PC-3 (cell line): Measurements from ENCODE around the gene NEGR1. TPM values are rescaled to one million over a fixed set of nuclear protein-coding genes. Genes with fewer than 3 reads are reported as not detected.

Experiments
- ATAC-seq: fragments of 200-7000 bp; cut with Tn5 transposase; 2 replicates; pipeline ENCODE4 v1.9.1; 2020; ENCODE audit warnings: mild to moderate bottlenecking, moderate library complexity
- BruUV-seq: library from RNA; stranded (reverse); fragments of 400-500 nt; replicated peaks from 2 replicates; lab custom pipeline; 2021; lab: Mats Ljungman, UMichigan
- CTCF ChIA-PET: fragments of 300-600 bp; sonication (Branson Sonifier 250); formaldehyde crosslinking; loops from one replicate; lab custom pipeline; 2022; ENCODE audit warnings: antibody characterized with exemption; lab: Charles Lee
- POLR2A ChIA-PET: fragments of 300-600 bp; sonication (Branson Sonifier 250); formaldehyde crosslinking; loops from one replicate; lab custom pipeline; 2022; ENCODE audit warnings: antibody characterized with exemption; ENCODE audit not compliant: unreplicated experiment; lab: Charles Lee
- DNase-seq: peaks from one replicate; pipeline ENCODE4 v3.0.0-alpha.2; 2015
- H2AFZ ChIP-seq: fragments of 300-600 bp; sonication (generic); 2 replicates; pipeline ENCODE4 v1.6.0; 2016; ENCODE audit warnings: antibody characterized with exemption, low read length
- H3F3A ChIP-seq: fragments of 300-600 bp; sonication (generic); one replicate; pipeline ENCODE4 v1.6.0; 2017; ENCODE audit warnings: antibody characterized with exemption, low read length, control low read depth, mild to moderate bottlenecking; ENCODE audit not compliant: unreplicated experiment
- H3K27ac ChIP-seq: fragments of 300-600 bp; sonication (generic); 2 replicates; pipeline ENCODE4 v1.5.1; 2016; ENCODE audit warnings: mild to moderate bottlenecking, low read length
- H3K27me3 ChIP-seq: fragments of 300-600 bp; sonication (generic); 2 replicates; pipeline ENCODE4 v1.6.1; 2016; ENCODE audit warnings: low read length, mixed read lengths
- H3K36me3 ChIP-seq: fragments of 300-600 bp; sonication (generic); 2 replicates; pipeline ENCODE4 v1.6.1; 2016; ENCODE audit warnings: low read depth, mixed run types, low read length, mixed read lengths
- H3K4me1 ChIP-seq: fragments of 300-600 bp; sonication (generic); 2 replicates; pipeline ENCODE4 v1.5.1; 2016; ENCODE audit warnings: low read length; ENCODE audit not compliant: insufficient read depth
- H3K4me2 ChIP-seq: fragments of 300-600 bp; sonication (generic); 2 replicates; pipeline ENCODE4 v1.6.0; 2016; ENCODE audit warnings: low read length
- H3K4me3 ChIP-seq: fragments of 300-600 bp; sonication (generic); 2 replicates; pipeline ENCODE4 v1.5.1; 2016; ENCODE audit warnings: mild to moderate bottlenecking, low read length, mixed read lengths
- H3K79me2 ChIP-seq: fragments of 300-600 bp; sonication (generic); 2 replicates; pipeline ENCODE4 v1.6.1; 2017; ENCODE audit warnings: low read length, mixed read lengths
- H3K9ac ChIP-seq: fragments of 300-600 bp; sonication (generic); 2 replicates; pipeline ENCODE4 v1.6.0; 2016; ENCODE audit warnings: mild to moderate bottlenecking, low read length
- H3K9me2 ChIP-seq: fragments of 300-600 bp; sonication (generic); replicated peaks from 2 replicates; pipeline ENCODE4 v1.6.1; 2016; ENCODE audit warnings: mixed run types, low read length, mixed read lengths
- H3K9me3 ChIP-seq: fragments of 300-600 bp; sonication (generic); 2 replicates; pipeline ENCODE4 v1.6.1; 2016; ENCODE audit warnings: low read length, mixed read lengths
- H4K20me1 ChIP-seq: fragments of 300-600 bp; sonication (generic); 2 replicates; pipeline ENCODE4 v1.6.1; 2016; ENCODE audit warnings: low read length, mixed read lengths
- EZH2 ChIP-seq: fragments of 300-600 bp; sonication (generic); IDR thresholded peaks from one replicate; pipeline ENCODE4 v1.6.1; 2017; ENCODE audit warnings: antibody characterized with exemption, mild to moderate bottlenecking, low read length; ENCODE audit not compliant: unreplicated experiment
- EZH2phosphoT487 ChIP-seq: fragments of 300-600 bp; sonication (generic); IDR thresholded peaks from 2 replicates; pipeline ENCODE4 v1.6.1; 2018; ENCODE audit warnings: mild to moderate bottlenecking, antibody characterized with exemption, low read length, borderline replicate concordance
- intact Hi-C: fragments of 100-400 bp; cut with micrococcal nuclease; formaldehyde crosslinking; loops from 2 replicates; pipeline ENCODE4 v1.9.0; 2023
- total RNA-seq: library from RNA; depleted of rRNA; stranded (reverse); fragments of >200 nt; gene quantifications from 2 replicates; pipeline ENCODE4 v1.2.3, GENCODE V29; 2014
- TF ChIP-seq, protein P1 (sequence below): fragments of 300-600 bp; sonication (generic); conservative IDR thresholded peaks from 2 replicates; pipeline ENCODE4 v1.5.1; 2017; ENCODE audit warnings: antibody characterized with exemption, low read depth, mild to moderate bottlenecking, low read length

NEGR1 gene
- total RNA-seq, 1 experiment from 2014 or later = 3.4 TPM

DNA sequence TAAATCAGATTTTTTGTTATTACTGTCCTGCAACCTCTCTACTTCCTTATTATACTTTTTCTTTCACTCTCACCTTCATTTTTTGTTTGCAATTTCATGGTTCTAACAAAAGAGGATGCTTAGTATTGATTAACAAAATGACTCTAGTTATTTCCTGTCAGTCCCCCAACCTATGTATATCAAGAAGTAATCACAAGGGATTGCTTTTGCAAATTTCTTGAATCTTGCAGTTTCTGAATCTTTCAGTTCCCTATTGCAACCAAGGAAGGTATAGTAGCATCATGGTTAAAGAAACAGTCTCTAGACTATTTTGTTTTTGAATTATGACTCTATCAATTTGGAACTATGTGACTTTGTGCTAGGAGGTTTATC is 446.9 kb downstream of the NEGR1 start:
- ATAC-seq = no peak
- CTCF ChIA-PET = no interaction called here

DNA sequence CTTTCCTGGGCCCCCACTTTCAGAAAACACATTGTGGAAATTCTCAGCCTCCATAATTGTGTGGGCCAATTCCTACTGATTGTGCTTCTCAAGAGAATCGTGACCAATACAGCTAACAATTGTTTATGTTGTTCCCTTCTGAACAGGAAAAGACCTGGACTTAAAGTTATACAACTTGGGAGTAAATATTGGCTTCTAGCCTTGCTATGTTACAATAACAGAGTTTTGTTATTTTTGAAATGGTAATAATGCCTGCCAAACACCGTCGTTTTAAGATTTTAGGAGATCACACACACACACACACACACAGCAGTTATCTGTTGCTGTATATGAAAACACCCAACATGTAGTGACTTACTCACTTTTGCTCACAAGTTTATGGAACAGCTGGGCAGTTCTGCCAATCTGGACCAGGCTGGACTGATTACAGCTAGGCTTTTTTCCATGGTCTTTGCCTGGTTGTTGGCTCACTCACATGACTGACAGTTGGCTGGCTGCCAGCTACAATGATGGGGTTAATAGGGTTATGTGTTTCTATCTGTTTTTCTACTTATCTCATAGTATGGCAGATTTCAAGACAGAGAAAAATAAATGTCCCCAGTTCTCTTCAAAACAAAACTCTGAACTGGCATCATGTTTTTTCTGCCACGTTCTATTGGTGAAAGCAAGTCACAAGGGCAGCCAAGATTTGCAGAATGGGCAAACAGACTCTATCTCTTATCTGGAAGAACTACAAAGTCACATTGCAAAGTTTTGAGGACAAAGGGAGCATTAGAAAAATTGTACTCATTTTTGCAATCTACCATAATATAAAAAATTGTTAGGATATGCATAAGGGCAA is 447.5 kb downstream of the NEGR1 start:
- POLR2A ChIA-PET = no interaction called here
- H3K79me2 ChIP-seq = no peaks in the 10 kb centered on the region
- H3F3A ChIP-seq = no peaks in the 10 kb centered on the region
- no peaks in the 10 kb centered on the region for H3K27me3 ChIP-seq
- no peak overlapping the region for H2AFZ ChIP-seq
- H3K9me3 ChIP-seq = no peaks in the 10 kb centered on the region
- CTCF ChIA-PET = no interaction called here
- no peaks in the 10 kb centered on the region for H3K36me3 ChIP-seq
- intact Hi-C loops = no loop called here
- DNase-seq (no peak), ATAC-seq (no peak)
- no peaks in the 10 kb centered on the region for H3K9me2 ChIP-seq
- BruUV-seq = no TSS peak
- no peak overlapping the region for H3K4me2 ChIP-seq
- no peak for TF ChIP-seq EZH2phosphoT487
- no peak for TF ChIP-seq EZH2
- TF ChIP-seq, protein P1, sequence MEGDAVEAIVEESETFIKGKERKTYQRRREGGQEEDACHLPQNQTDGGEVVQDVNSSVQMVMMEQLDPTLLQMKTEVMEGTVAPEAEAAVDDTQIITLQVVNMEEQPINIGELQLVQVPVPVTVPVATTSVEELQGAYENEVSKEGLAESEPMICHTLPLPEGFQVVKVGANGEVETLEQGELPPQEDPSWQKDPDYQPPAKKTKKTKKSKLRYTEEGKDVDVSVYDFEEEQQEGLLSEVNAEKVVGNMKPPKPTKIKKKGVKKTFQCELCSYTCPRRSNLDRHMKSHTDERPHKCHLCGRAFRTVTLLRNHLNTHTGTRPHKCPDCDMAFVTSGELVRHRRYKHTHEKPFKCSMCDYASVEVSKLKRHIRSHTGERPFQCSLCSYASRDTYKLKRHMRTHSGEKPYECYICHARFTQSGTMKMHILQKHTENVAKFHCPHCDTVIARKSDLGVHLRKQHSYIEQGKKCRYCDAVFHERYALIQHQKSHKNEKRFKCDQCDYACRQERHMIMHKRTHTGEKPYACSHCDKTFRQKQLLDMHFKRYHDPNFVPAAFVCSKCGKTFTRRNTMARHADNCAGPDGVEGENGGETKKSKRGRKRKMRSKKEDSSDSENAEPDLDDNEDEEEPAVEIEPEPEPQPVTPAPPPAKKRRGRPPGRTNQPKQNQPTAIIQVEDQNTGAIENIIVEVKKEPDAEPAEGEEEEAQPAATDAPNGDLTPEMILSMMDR = no peak
- no peak overlapping the region for H3K27ac ChIP-seq
- H3K9ac ChIP-seq = no peak overlapping the region
- H4K20me1 ChIP-seq = no peaks in the 10 kb centered on the region
- no peaks in the 10 kb centered on the region for H3K4me1 ChIP-seq
- H3K4me3 ChIP-seq = no peak overlapping the region

More for the DNA sequence above, 446.9 kb downstream of the NEGR1 start:
- Histone ChIP-seq H3K27ac (no peak overlapping the region), H3K27me3 (no peaks in the 10 kb centered on the region), H4K20me1 (no peaks in the 10 kb centered on the region), H3K9me2 (no peaks in the 10 kb centered on the region), H3K9me3 (no peaks in the 10 kb centered on the region), H3K4me2 (no peak overlapping the region), H3K36me3 (no peaks in the 10 kb centered on the region), H2AFZ (no peak overlapping the region), H3F3A (no peaks in the 10 kb centered on the region), H3K79me2 (no peaks in the 10 kb centered on the region), H3K4me3 (no peak overlapping the region), H3K9ac (no peak overlapping the region), H3K4me1 (no peaks in the 10 kb centered on the region)
- BruUV-seq = no TSS peak
- TF ChIP-seq EZH2 = no peak
- POLR2A ChIA-PET = no interaction called here
- intact Hi-C loops = no loop called here
- DNase-seq = no peak

DNA sequence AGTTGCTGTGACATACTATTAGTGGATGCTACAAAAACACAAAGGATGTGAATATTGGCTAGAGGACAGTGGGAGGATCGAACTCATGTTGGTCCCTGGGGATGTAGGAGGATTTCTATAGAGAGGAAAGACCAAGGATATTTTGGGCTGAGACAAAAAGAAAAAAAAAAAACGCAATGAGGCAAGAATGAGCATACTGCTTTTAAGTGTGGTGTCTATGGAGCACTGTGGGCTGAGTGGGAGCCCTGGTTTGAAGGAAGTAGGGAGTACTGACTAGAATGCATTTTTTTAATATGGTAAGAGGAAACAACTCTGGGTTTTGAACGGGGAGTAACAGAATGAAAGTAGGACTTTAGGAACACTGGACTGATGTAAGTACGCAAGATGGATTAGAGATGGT is 450.7 kb downstream of the NEGR1 start:
- no peak for DNase-seq
- Histone ChIP-seq H3K36me3 (no peaks in the 10 kb centered on the region), H3K4me2 (no peak overlapping the region), H3K9ac (no peak overlapping the region), H3K27ac (no peak overlapping the region), H3K4me1 (no peaks in the 10 kb centered on the region), H3F3A (no peaks in the 10 kb centered on the region), H3K9me2 (no peaks in the 10 kb centered on the region), H3K4me3 (no peak overlapping the region), H3K79me2 (no peaks in the 10 kb centered on the region), H4K20me1 (no peaks in the 10 kb centered on the region), H3K9me3 (no peaks in the 10 kb centered on the region), H2AFZ (no peak overlapping the region), H3K27me3 (no peaks in the 10 kb centered on the region)
- no peak for TF ChIP-seq EZH2
- TF ChIP-seq EZH2phosphoT487 = no peak
- TF ChIP-seq, protein P1 = no peak
- ChIA-PET POLR2A (no interaction called here), CTCF (no interaction called here)
- no peak for ATAC-seq
- intact Hi-C loops = no loop called here
- BruUV-seq = no TSS peak
